H7 (cell line): ENCODE results near the gene CAMK2A. TPM values are rescaled to one million over a fixed set of nuclear protein-coding genes. Genes with fewer than 3 reads are reported as not detected.

ENCODE experiments used
- DNase-seq: peaks from one replicate; pipeline ENCODE4 v3.0.0; 2012
- H3K27me3 ChIP-seq: 2 replicates; pipeline ENCODE4 v1.6.0; 2011; ENCODE audit warnings: mild to moderate bottlenecking, low read length; ENCODE audit not compliant: control insufficient read depth, insufficient read depth
- H3K36me3 ChIP-seq: replicated peaks from 2 replicates; pipeline ENCODE4 v1.5.1; 2011; ENCODE audit warnings: low read length; ENCODE audit not compliant: control insufficient read depth, insufficient read depth
- H3K4me3 ChIP-seq: 2 replicates; pipeline ENCODE4 v1.5.1; 2011; ENCODE audit warnings: low read depth, mild to moderate bottlenecking, control low read depth, low read length, moderate library complexity; ENCODE audit not compliant: insufficient read depth
- total RNA-seq: library from RNA; depleted of rRNA; stranded (reverse); fragments of >200 nt; shearing (Covaris generic); gene quantifications from 2 replicates; pipeline ENCODE4 v1.2.3, GENCODE V29; 2014

CAMK2A gene
- total RNA-seq, 1 experiment from 2014 or later = 0.07 TPM

DNA sequence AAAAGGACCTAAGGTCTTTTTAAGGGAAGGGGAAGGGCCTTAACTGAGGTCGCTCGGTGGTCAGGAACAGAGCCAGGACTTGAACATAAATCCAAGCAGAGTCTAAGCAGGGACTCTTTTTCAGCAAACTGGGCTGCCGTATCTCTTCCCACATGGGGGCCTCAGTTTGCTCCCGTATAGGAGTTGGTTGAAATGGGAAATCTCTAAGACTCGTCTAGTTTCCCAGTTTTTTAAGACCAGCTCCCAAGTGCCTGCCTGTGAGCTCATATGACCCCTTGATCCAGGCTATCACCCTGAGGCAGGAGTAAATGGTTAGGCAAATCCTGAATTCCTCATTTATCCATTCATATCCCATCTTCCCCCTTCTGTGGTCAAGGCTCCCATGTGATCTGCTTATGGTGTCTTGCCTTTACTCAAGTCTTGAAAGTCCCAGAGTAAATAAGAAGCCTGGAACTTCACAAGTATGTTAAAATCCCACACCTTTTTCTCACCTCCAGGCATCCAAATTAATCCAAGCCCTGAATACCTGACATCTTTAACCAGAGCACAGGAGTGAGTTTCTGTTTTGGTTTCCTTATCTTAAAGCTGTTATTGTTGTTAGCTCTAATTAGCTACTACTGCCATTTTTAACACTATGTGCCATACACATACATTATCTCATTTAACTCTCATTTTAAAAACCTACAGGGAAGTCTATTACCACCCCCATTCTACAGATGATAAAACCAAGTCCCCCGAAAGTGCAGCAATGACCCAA is 10.2 kb upstream of the CAMK2A start:
- DNase-seq = peak; percentile 55
- H3K36me3 ChIP-seq = no peaks in the 10 kb centered on the region
- H3K4me3 ChIP-seq = no peak overlapping the region
- H3K27me3 ChIP-seq = peaks cover 5% of the 10 kb centered on the region

DNA sequence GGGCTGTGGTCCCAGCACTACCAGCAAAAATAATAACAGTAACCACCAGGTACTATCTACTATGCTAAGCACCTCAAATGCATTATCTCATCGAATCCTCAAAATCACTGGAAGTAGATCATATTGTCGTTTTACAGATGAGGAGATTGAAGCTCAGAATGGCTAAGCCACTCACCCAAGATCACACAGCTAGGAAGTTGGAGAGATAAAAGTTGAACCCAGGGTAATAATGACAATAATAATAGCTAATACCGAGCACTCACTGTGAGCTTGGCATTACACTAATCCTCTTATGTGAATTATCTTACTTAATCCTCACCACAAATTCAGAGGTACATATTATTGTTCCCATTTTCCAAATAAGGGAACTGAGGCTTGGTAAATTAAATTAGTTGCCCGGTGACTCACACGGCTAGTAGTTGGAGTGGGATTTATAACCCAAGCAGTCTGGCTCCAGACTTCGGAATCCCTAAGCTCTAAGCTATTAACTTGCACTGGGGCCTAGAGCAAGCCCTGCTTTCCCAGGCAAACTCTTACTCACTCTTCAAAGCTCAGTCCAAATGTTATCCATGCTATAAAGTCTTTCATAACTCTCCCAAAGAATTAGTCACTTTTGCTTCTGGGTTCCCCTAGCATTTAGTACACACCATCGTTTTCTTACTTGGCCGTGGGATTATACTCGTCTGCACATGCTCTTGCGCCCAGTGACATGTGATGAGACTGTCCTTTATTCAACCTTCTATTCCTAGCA is 9.3 kb upstream of the CAMK2A start:
- no peak for DNase-seq
- Histone ChIP-seq H3K36me3 (no peaks in the 10 kb centered on the region), H3K4me3 (no peak overlapping the region), H3K27me3 (peaks cover 5% of the 10 kb centered on the region)

DNA sequence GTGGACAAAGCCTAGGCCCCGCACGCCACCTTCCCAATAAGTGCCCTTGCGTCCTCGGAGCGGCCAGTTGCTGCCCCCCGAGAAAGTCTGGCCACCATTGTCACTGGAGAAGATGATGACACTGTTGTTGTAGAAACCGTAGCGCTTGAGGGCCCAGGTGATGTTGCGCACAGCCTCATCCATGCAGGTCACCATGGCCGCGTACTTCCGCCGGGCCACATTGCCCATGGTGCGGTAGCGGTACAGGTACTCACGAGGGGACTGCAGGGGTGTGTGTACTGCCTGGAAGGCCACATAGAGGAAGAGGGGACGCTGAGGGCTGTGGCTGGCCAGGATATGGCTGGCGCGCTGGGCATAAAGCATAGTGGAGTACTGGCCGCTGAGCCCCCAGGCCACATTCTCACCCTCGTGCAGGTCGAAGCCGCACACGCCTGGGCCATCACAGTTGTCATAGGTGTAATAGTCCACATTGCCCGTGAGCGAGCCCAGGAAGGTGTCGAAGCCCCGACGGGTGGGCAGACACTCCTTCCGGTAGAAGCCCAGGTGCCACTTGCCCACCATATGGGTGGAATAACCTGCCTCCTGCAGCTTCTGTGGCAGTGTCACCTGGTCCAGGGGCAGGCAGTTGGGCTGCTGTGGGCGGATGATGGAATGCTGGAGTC is 8.5 kb upstream of the CAMK2A start:
- DNase-seq = peak; percentile 37
- H3K36me3 ChIP-seq = no peaks in the 10 kb centered on the region
- peaks cover 5% of the 10 kb centered on the region for H3K27me3 ChIP-seq
- H3K4me3 ChIP-seq = no peak overlapping the region

DNA sequence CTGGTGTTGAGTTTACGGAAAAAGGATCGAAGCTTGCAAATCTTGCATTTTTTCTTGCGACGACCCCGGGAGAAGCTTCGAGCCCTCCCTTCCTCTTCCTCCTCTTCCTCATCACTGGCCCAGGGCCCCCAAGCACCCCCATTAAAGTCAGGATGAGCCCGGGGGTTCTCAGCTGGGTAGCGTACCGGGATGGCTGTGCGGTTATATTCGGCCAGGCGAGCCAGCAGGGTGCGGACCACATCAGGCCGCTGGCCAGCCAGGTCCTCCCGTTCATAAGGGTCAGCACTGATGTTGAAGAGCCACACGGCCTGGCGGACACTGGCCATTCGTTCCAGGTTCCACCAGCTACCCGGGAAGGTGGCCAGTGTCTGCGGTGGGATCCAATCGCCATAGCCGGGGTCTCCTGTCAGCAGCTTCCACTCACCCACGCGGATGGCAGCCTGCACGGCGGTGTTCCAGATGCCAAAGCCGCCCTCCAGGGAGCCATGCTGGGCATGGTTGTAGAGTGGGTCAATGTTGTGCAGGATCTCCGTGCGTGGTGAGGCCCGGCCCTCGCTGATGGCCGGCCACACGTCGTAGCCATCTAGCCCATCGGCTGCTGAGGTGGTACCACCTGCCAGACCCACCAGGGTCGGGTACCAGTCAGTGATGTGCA is 7.8 kb upstream of the CAMK2A start:
- DNase-seq = no peak
- Histone ChIP-seq H3K4me3 (no peak overlapping the region), H3K36me3 (no peaks in the 10 kb centered on the region), H3K27me3 (peaks cover 5% of the 10 kb centered on the region)

DNA sequence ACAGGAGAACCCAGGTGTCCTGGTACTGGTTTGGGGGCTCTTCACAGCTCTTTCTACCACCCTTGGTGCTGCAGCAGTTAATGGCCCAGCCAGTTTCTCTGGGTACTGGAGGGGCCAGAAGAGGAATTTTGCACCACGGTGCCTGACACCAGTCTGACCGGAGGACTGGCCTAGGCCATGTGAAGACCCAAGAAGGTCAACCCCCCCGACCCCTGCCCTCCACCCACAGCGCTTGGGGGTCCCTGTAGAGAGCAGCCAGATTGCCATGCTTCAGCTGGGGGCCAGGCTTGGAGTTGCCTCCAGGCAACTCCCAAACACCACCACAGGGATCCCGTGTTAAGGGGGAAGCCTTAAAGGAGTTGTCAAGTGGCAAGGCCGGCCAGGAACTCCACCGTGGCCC is 6.9 kb upstream of the CAMK2A start:
- DNase-seq = peak; percentile 33
- peaks cover 1% of the 10 kb centered on the region for H3K27me3 ChIP-seq
- no peaks in the 10 kb centered on the region for H3K36me3 ChIP-seq
- no peak overlapping the region for H3K4me3 ChIP-seq

DNA sequence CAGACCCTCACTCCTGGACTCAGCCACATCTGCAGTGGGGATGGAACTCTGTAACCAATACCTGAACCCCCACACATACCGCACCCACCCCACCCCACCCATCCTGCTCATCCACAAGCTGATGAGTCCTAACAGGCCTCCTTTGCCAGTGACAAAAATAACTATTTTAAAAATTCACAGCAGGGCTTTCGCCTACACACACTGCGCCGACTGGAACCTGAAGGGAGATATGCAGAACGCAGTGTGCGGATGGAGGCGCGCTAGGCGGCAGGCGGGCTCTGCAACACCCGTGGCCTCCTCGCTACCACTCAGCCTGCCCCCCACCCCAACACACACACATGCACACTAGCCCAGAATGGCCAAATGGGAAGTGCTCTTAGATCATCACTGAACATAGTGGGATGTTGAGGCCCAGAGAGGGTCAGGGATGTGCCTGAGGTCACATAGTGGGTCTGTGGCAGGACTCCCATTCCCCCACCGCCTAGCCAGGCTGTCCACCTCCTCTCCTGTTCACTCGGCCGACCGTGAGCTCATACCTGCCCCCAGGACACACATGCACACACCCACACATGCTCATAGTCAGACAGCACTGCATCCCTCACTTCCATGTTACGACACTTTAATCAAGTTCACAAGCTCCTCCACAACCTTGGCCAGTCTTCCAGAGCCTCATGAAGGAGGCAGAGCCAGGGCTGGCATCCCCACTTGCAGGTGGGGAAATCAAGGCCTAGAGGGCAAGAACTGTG is 6.3 kb upstream of the CAMK2A start:
- Histone ChIP-seq H3K36me3 (no peaks in the 10 kb centered on the region), H3K4me3 (no peak overlapping the region), H3K27me3 (no peaks in the 10 kb centered on the region)
- peak; percentile 44 for DNase-seq

DNA sequence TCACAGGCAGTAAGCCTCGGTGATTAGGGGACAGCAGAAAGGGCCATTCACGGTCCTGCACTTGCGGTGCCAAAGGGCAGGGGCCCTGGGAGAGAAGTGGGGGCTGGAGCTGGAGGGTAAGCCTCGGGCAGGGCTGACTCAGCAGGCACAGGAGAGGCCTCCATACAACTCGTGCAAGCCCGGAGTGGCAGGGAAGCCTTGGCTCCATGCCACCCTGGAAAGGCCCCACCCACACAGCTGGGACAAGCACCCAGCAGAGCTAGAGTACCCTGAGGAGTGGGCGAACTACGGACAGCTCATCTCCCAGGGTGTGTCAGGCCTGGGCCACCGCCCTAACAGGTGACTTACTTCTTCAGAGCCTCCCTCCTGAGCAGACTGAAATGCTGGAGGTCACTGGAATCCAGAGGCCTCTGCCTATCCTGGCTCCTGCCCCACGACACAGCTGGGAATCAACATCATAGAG is 5.6 kb upstream of the CAMK2A start:
- no peaks in the 10 kb centered on the region for H3K27me3 ChIP-seq
- no peak for DNase-seq
- H3K36me3 ChIP-seq = no peaks in the 10 kb centered on the region
- no peak overlapping the region for H3K4me3 ChIP-seq

DNA sequence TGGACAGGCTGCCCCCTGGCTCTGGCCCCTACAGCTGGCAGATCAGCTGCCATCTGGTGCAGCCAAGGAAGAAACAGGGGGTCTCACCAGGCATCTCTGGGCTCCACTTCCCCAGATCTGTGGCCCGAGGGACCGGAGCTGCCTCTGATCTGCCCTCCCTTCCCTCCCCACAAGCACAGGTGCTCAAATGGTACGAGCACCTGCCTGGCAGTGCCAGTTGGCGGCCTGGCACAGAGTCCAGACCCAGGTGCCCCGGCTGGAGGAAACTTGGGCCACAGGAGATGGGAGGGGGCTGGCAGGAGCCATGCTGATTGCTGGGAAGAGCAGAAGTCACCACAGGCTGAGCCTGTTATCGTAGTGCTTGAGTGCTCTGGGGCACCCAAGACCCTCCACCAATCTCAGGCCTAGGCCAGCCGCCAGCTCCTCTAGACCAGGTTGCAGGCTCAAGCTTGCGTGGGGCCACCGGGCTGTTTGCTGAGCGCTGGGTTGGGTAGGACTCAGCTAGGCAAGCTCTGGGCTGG is 5.0 kb upstream of the CAMK2A start:
- DNase-seq = peak; percentile 30
- no peaks in the 10 kb centered on the region for H3K36me3 ChIP-seq
- H3K27me3 ChIP-seq = no peaks in the 10 kb centered on the region
- H3K4me3 ChIP-seq = no peak overlapping the region

DNA sequence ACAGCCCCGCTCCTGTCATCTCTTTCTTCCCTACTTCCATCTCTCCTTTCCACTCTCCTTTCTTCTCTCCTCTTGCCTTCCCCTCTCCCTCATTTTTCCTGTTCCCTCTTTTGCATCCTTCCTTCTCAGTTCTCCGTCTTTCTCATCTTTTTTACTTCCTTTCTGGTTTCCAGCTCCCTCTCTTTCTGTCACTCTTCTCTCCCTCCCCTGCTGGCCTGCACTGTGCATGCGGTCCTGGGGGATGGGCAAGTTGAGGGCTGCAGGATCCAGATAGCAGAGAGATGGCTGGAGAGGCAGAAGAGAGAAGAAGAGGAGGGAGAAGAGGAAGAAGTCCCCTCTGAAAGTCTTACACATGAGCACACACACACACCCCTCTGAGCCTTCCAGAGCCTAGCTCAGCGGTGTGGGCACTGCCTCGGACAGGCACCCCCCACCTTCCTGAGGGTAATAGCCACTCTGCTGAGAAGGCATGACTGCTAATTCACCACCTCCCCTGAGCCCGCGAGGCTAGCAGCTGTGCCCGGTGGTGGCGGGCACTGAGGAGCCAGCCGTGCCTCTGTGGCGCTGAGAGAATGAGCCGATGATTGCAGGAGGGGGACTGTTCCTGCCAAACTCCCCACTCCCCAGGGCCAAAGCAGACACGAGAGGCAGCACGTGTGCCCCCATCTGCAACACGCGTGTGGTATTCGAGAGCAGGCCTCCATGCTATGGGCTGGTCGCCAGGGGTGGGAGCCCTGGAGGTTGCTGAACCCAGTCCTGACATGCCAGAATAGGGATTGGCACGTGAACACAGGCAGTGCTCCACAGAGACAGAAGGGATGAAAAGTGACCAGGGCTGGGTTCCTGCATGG is 3.7 kb upstream of the CAMK2A start:
- Histone ChIP-seq H3K27me3 (no peaks in the 10 kb centered on the region), H3K36me3 (no peaks in the 10 kb centered on the region), H3K4me3 (no peak overlapping the region)
- DNase-seq = peak; percentile 67

DNA sequence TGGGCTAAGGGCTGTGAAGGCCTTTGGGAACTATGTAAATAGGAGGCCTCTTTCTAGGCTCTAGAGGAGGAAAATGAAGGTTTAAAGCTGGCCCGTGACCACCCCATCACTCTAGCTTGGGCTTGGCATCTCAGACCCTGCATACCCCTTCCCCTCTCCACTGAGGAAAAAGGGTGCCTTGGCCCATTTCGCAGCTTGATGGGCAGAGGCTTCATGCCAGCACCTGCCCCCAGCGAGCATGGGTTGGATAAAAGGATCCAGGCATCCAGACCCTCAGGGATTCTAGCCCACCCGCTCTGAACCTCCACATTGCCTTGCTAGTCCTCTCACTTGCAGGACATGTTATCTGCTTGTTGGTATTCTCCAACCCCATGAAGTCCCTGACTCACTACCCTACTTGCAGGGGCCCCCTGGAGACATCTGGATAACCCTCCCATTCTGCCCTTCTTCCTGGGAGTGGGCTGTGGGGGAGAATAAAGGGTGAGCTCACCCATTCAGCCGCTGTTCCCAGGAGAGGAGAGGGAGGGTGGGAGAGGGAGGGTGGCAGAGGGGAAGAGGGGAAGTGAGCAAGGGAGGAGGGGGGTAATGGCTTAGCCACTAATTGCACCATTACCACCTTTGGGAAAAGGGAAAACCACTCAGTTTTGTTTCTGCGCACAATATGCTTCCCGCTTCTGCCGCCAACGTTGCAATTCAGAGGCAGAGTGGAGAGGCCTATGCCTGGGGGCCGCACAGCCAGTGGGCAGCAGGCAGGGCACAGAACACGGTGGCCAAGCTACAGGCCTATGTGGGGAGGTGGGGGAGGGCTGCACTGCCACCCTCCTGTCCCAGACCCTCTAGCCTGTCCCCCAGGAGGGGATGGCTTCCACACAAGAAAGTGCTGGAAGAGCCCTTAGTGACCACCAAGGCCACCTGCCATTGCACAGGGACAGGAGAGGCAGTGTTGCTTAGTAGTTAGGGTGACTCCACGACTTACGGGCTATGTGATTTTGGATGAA is 2.1 kb upstream of the CAMK2A start:
- Histone ChIP-seq H3K27me3 (no peaks in the 10 kb centered on the region), H3K36me3 (no peaks in the 10 kb centered on the region), H3K4me3 (no peak overlapping the region)
- peak; percentile 33 for DNase-seq

DNA sequence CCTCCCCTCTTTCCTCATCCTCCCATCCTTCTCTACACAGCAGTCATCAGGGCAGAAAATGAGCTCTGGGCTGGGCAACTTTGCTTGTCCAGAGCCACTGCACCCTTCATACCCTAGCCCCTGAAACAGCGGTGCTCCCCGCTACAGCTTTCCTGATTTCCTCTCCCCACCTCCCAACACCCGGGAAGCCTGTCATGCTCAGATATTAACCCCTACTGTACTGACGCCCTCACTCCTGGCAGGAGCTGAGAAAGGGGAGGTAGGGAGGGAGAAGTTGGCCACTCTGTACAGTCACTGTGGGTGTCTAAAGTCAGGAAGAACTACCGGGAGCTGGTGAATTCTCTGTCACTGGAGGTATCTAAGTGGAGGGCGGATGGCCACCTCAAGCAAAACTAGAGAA is 782 bp downstream of the CAMK2A start:
- Histone ChIP-seq H3K27me3 (no peaks in the 10 kb centered on the region), H3K4me3 (no peak overlapping the region), H3K36me3 (no peaks in the 10 kb centered on the region)
- peak; percentile 43 for DNase-seq

DNA sequence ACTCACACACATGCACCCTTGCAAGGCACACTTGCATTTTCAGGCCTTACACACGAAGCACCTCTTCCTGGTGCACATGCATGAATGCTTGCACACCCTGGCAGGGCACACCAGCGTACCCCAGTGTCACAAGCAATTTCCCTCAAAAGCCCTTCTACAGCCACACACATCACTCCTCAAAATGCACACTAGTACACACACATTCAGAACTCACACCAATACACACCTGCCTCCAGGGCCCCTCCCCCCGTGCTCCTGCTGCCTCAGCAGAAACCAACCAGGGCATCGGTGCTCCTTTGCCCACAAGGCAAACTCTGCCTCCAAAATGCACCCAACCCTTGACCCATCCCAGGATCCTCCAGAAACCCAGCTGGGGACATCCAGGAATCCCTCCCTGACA is 1.2 kb downstream of the CAMK2A start:
- no peaks in the 10 kb centered on the region for H3K27me3 ChIP-seq
- H3K36me3 ChIP-seq = no peaks in the 10 kb centered on the region
- no peak overlapping the region for H3K4me3 ChIP-seq
- no peak for DNase-seq
